IMR-90 (cell line): ENCODE data around the gene TSPAN16. TPM values are rescaled to one million over a fixed set of nuclear protein-coding genes. Genes with fewer than 3 reads are reported as not detected.

ENCODE experiments used
- ATAC-seq: fragments of 200-7000 bp; cut with Tn5 transposase; 2 replicates; pipeline ENCODE4 v1.9.1; 2020; ENCODE audit warnings: low read depth, mild to moderate bottlenecking, moderate library complexity
- BruUV-seq: library from RNA; stranded (reverse); fragments of 400-500 nt; replicated peaks from 2 replicates; lab custom pipeline; 2021; lab: Mats Ljungman, UMichigan
- CTCF ChIA-PET: fragments of 300-600 bp; formaldehyde crosslinking; extraction: SDS; loops from one replicate; lab custom pipeline; 2021; ENCODE audit warnings: antibody characterized with exemption; lab: Yijun Ruan, JAX
- POLR2A ChIA-PET: fragments of 300-600 bp; sonication (Branson Sonifier 250); formaldehyde crosslinking; loops from one replicate; lab custom pipeline; 2022; ENCODE audit warnings: antibody characterized with exemption; ENCODE audit not compliant: unreplicated experiment; lab: Charles Lee
- DNase-seq: peaks from one replicate; pipeline ENCODE4 v3.0.0; 2013
- H2AFZ ChIP-seq: replicated peaks from 2 replicates; pipeline ENCODE3; 2013; ENCODE audit warnings: low read length, mild to moderate bottlenecking; ENCODE audit not compliant: poor library complexity
- H2AK5ac ChIP-seq: 2 replicates; pipeline ENCODE4 v1.6.1; 2013; ENCODE audit warnings: low read depth, low read length, inconsistent platforms
- H2AK9ac ChIP-seq: replicated peaks from 2 replicates; pipeline ENCODE3; 2013; ENCODE audit warnings: mild to moderate bottlenecking, low read depth, low read length, moderate library complexity; ENCODE audit not compliant: poor library complexity
- H2BK120ac ChIP-seq: 2 replicates; pipeline ENCODE4 v1.6.1; 2013; ENCODE audit warnings: low read depth, low read length, inconsistent platforms
- H2BK15ac ChIP-seq: 3 replicates; pipeline ENCODE4 v1.6.1; 2013; ENCODE audit warnings: low read depth, low read length, inconsistent platforms
- H2BK20ac ChIP-seq: 2 replicates; pipeline ENCODE4 v1.6.1; 2013; ENCODE audit warnings: low read depth, mild to moderate bottlenecking, inconsistent platforms, low read length, moderate library complexity
- H2BK5ac ChIP-seq: 2 replicates; pipeline ENCODE4 v1.6.1; 2013; ENCODE audit warnings: mild to moderate bottlenecking, low read depth, low read length, inconsistent platforms; ENCODE audit not compliant: poor library complexity, severe bottlenecking
- H3K14ac ChIP-seq: replicated peaks from 2 replicates; pipeline ENCODE4 v1.6.1; 2013; ENCODE audit warnings: low read depth, low read length, inconsistent platforms
- H3K18ac ChIP-seq: 2 replicates; pipeline ENCODE4 v1.6.1; 2013; ENCODE audit warnings: low read depth, low read length, control low read depth
- H3K23ac ChIP-seq: 2 replicates; pipeline ENCODE4 v1.6.1; 2013; ENCODE audit warnings: low read depth, low read length, inconsistent platforms
- H3K27ac ChIP-seq: 2 replicates; pipeline ENCODE4 v1.5.1; 2013; ENCODE audit warnings: mild to moderate bottlenecking, control low read depth, low read length; ENCODE audit not compliant: insufficient read depth
- H3K27me3 ChIP-seq: 2 replicates; pipeline ENCODE4 v1.6.1; 2013; ENCODE audit warnings: low read length; ENCODE audit not compliant: control insufficient read depth, insufficient read depth
- H3K36me3 ChIP-seq: 2 replicates; pipeline ENCODE4 v1.6.1; 2013; ENCODE audit warnings: low read length, mixed read lengths; ENCODE audit not compliant: control insufficient read depth, insufficient read depth
- H3K4ac ChIP-seq: 2 replicates; pipeline ENCODE4 v1.6.1; 2013; ENCODE audit warnings: low read depth, low read length, inconsistent platforms
- H3K4me1 ChIP-seq: 2 replicates; pipeline ENCODE4 v1.6.1; 2013; ENCODE audit warnings: low read length, mixed read lengths; ENCODE audit not compliant: control insufficient read depth, insufficient read depth
- H3K4me2 ChIP-seq: 2 replicates; pipeline ENCODE4 v1.6.1; 2013; ENCODE audit warnings: low read depth, mild to moderate bottlenecking, control low read depth, low read length, moderate library complexity
- H3K4me3 ChIP-seq: 2 replicates; pipeline ENCODE4 v1.5.1; 2013; ENCODE audit warnings: low read depth, mild to moderate bottlenecking, control low read depth, low read length, moderate library complexity; ENCODE audit not compliant: insufficient read depth
- H3K56ac ChIP-seq: 2 replicates; pipeline ENCODE4 v1.6.1; 2013; ENCODE audit warnings: low read length, inconsistent platforms; ENCODE audit not compliant: insufficient read depth; ENCODE audit errors: extremely low read depth
- H3K79me1 ChIP-seq, 2 experiments: 2 replicates each; pipeline ENCODE4 v1.6.1; 2013; ENCODE audit warnings: low read length in 2 of 2, inconsistent platforms in 1 of 2, low read depth in 1 of 2
- H3K9ac ChIP-seq: 2 replicates; pipeline ENCODE4 v1.6.1; 2013; ENCODE audit warnings: low read depth, low read length, control low read depth
- H3K9me1 ChIP-seq: 2 replicates; pipeline ENCODE4 v1.6.1; 2013; ENCODE audit warnings: low read length, inconsistent platforms; ENCODE audit not compliant: insufficient read depth
- H3K9me3 ChIP-seq: 2 replicates; pipeline ENCODE4 v1.6.1; 2013; ENCODE audit warnings: low read length; ENCODE audit not compliant: control insufficient read depth, insufficient read depth
- H4K20me1 ChIP-seq: 2 replicates; pipeline ENCODE4 v1.6.1; 2013; ENCODE audit warnings: low read length, inconsistent platforms; ENCODE audit not compliant: insufficient read depth
- H4K5ac ChIP-seq: 2 replicates; pipeline ENCODE4 v1.6.1; 2013; ENCODE audit warnings: mild to moderate bottlenecking, low read depth, low read length, control low read depth
- H4K8ac ChIP-seq, 2 experiments: 2 replicates each; pipeline ENCODE4 v1.6.1; 2013; ENCODE audit warnings: low read depth in 2 of 2, low read length in 2 of 2, control low read depth in 1 of 2, inconsistent platforms in 1 of 2
- H4K91ac ChIP-seq: 2 replicates; pipeline ENCODE4 v1.6.1; 2013; ENCODE audit warnings: low read depth, low read length, inconsistent platforms; ENCODE audit not compliant: insufficient read depth
- CTCF ChIP-seq: conservative IDR thresholded peaks from 2 replicates; pipeline ENCODE4 v1.5.1; 2012; ENCODE audit warnings: mild to moderate bottlenecking, low read depth, low read length, improper control_type of control experiment
- FOS ChIP-seq: fragments of 150-350 bp; IDR thresholded peaks from 2 replicates; pipeline ENCODE4 v1.6.1; 2016; ENCODE audit warnings: low read depth, low read length
- MXI1 ChIP-seq: IDR thresholded peaks from 2 replicates; pipeline ENCODE4 v1.6.1; 2012; ENCODE audit warnings: low read depth, mild to moderate bottlenecking, low read length, moderate library complexity, borderline replicate concordance
- WGBS, 2 experiments: methylation state at CpG; one replicate each; pipeline versions ENCODE4 v1.1.5 to v1.1.7; 2013; ENCODE audit warnings: missing lambda C conversion rate in 2 of 2; ENCODE audit not compliant: insufficient read length in 1 of 2; ENCODE audit errors: extremely low coverage in 2 of 2; 5-methylcytosine and 5-hydroxymethylcytosine counted together
- dilution Hi-C: fragments of 300-500 bp; cut with HindIII; formaldehyde crosslinking; loops from one replicate; pipeline ENCODE4 v1.14.3; 2018; ENCODE audit warnings: low sequenced_read_pairs; ENCODE audit not compliant: unreplicated experiment
- in situ Hi-C: fragments of 300-500 bp; cut with MboI; formaldehyde crosslinking; loops from 3 replicates; pipeline ENCODE4 v1.14.3; 2019; ENCODE audit warnings: low sequenced_read_pairs, inconsistent platforms, mixed read lengths
- intact Hi-C: fragments of 100-400 bp; cut with micrococcal nuclease; formaldehyde crosslinking; loops from 2 replicates; pipeline ENCODE4 v1.10.0; 2022
- polyA plus RNA-seq, 3 experiments: library from polyadenylated mRNA; depleted of rRNA; stranded (reverse); fragments of >200 nt; gene quantifications; 2 replicates each; pipeline ENCODE4 v1.2.3, GENCODE V29; 2012; ENCODE audit warnings: low replicate concordance in 1 of 3
- total RNA-seq: library from RNA; depleted of rRNA; stranded (reverse); fragments of >200 nt; gene quantifications from 2 replicates; pipeline ENCODE4 v1.2.3, GENCODE V29; 2012
- TF ChIP-seq, protein P1 (sequence below): fragments of 150-350 bp; IDR thresholded peaks from 2 replicates; pipeline ENCODE4 v1.6.1; 2016; ENCODE audit warnings: low read depth, mild to moderate bottlenecking, low read length, moderate library complexity, borderline replicate concordance

The TSPAN16 gene
- total and polyA plus RNA-seq, 2 of the 4 experiments (the other 2 are of a cell fraction): not detected

DNA sequence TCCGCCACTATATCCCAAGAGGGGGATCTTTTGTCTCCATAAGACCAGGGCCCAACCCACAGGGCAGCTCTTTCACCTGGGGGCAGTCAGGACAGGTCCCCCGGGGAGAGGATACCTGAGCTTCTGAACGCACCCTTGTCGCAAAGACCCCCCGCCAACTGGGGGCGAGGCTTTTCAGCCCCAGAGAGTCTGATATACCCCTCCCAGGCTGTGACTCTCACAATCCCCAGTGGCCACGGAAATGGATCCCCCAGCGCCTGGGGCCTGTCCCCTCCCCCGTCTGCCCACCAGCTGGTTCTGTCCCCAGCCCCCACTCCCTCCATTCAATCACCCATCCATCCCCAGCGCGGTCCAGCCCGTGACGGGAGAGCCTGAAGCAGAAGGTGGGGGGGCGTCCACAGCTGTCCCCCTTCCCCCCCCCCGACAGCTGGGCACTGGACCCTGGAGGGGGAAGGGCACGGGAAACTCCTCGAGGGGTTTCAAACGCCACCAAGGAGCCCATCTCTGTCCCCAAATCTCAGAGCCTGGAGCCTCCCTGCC lies 34.5 kb upstream of the TSPAN16 start (continued):
- TF ChIP-seq, protein P1, sequence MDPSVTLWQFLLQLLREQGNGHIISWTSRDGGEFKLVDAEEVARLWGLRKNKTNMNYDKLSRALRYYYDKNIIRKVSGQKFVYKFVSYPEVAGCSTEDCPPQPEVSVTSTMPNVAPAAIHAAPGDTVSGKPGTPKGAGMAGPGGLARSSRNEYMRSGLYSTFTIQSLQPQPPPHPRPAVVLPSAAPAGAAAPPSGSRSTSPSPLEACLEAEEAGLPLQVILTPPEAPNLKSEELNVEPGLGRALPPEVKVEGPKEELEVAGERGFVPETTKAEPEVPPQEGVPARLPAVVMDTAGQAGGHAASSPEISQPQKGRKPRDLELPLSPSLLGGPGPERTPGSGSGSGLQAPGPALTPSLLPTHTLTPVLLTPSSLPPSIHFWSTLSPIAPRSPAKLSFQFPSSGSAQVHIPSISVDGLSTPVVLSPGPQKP: no peak

GRCh38 chr19:11261971-11262839 lies 33.8 kb upstream of the TSPAN16 start, which contains the start of gene DOCK6:
Gene DOCK6, minus strand, starts transcription at chr19:11262524. Its CDS starts 84 bp downstream, at chr19:11262440.
- WGBS, 2 experiments: 2% methylated on average over 8 of the region's 91 CpGs; no CpG with 5 or more reads in 1 of the 2 experiments
- intact Hi-C loops (loop anchor here (1.0 kb wide), 1 partner anchor 125 kb away; no protein-coding TSS in a partner anchor), in situ Hi-C loops (no loop called here), dilution Hi-C loops (no loop called here)
- Histone ChIP-seq H2BK5ac (no peak within 1 kb of the TSS), H4K8ac (peak within 1 kb of the TSS; percentile 88 to 94), H3K14ac (peak within 1 kb of the TSS; percentile 71), H3K79me1 (peaks cover 6 to 15% of the 10 kb centered on the region in 2 experiments; a peak in 2 of 4 replicates), H2BK20ac (no peak within 1 kb of the TSS), H3K27ac (peak within 1 kb of the TSS; percentile 66), H3K27me3 (no peaks in the 10 kb centered on the region; the same call in 1 of the 2 replicates), H3K4me2 (peak within 1 kb of the TSS; percentile 97), H3K4me1 (peaks cover 5% of the 10 kb centered on the region), H2BK120ac (peak within 1 kb of the TSS; percentile 54; the same call in 1 of the 2 replicates), H4K5ac (peak within 1 kb of the TSS; percentile 94), H2AK9ac (peak within 1 kb of the TSS; percentile 98), H2AFZ (peak within 1 kb of the TSS; percentile 95), H3K56ac (no peak within 1 kb of the TSS), H3K9ac (peak within 1 kb of the TSS; percentile 88), H3K4ac (peak within 1 kb of the TSS; percentile 83), H3K9me1 (no peaks in the 10 kb centered on the region), H4K91ac (peak within 1 kb of the TSS; percentile 62), H3K9me3 (no peaks in the 10 kb centered on the region), H3K36me3 (no peaks in the 10 kb centered on the region), H2AK5ac (peak within 1 kb of the TSS; percentile 82; the same call in 1 of the 2 replicates), H3K23ac (peak within 1 kb of the TSS; percentile 93), H3K4me3 (peak within 1 kb of the TSS; percentile 97), H4K20me1 (no peaks in the 10 kb centered on the region), H3K18ac (peak within 1 kb of the TSS; percentile 82), H2BK15ac (no peak within 1 kb of the TSS)
- DNase-seq (no peak), ATAC-seq (peak; percentile 94)
- BruUV-seq: no TSS peak
- CTCF ChIA-PET: interaction anchor here (0.8 kb wide), 1 partner anchor 11 kb away, joined by 3 read pairs; no protein-coding TSS in a partner anchor
- TF ChIP-seq CTCF: peak; percentile 38
- TF ChIP-seq FOS: no peak
- TF ChIP-seq MXI1: peak; percentile 19; the same call in 1 of the 2 replicates
- POLR2A ChIA-PET: interaction anchor here (0.6 kb wide), 1 partner anchor 29 kb away, joined by 3 read pairs; no protein-coding TSS in a partner anchor
